Measurements from ENCODE around the gene PKHD1.
A peak's percentile ranks its signal among the peaks of the same experiment; 100 is the strongest.

Gene PKHD1

GRCh38 chr6:52045481-52045880, 41.9 kb downstream of the PKHD1 start:
- DNase-seq (ENCODE audit: low spot score), result no peak

GRCh38 chr6:52045033-52045432, 42.4 kb downstream of the PKHD1 start:
- no peak for DNase-seq (ENCODE audit: low spot score)

GRCh38 chr6:52042141-52042885, 45.1 kb downstream of the PKHD1 start:
- DNase-seq (ENCODE audit: low spot score), result no peak

- DNase-seq (ENCODE audit: low spot score), result no peak
Measured at GRCh38 chr6:52041134-52041533, 46.3 kb downstream of the PKHD1 start.

GRCh38 chr6:52027699-52028098, 59.7 kb downstream of the PKHD1 start:
- no peak for DNase-seq (ENCODE audit: low spot score)

- DNase-seq (ENCODE audit: low spot score), result no peak
Measured at GRCh38 chr6:52024451-52025068, 62.9 kb downstream of the PKHD1 start.

- DNase-seq (ENCODE audit: low spot score), result no peak
Measured at GRCh38 chr6:52022675-52023074, 64.7 kb downstream of the PKHD1 start.

- DNase-seq (ENCODE audit: low spot score), result peak; percentile 45
Measured at GRCh38 chr6:52020945-52021570, 66.4 kb downstream of the PKHD1 start.

- DNase-seq (ENCODE audit: low spot score), result no peak
Measured at GRCh38 chr6:52019881-52020280, 67.5 kb downstream of the PKHD1 start.

GRCh38 chr6:52019092-52019491, 68.3 kb downstream of the PKHD1 start:
- DNase-seq (ENCODE audit: low spot score), result no peak

GRCh38 chr6:52016915-52017748, 70.3 kb downstream of the PKHD1 start:
- no peak for DNase-seq (ENCODE audit: low spot score)

GRCh38 chr6:52015953-52016352, 71.5 kb downstream of the PKHD1 start:
- no peak for DNase-seq (ENCODE audit: low spot score)

GRCh38 chr6:52014391-52014790, 73.0 kb downstream of the PKHD1 start:
- DNase-seq (ENCODE audit: low spot score), result no peak

GRCh38 chr6:52013035-52013434, 74.4 kb downstream of the PKHD1 start:
- DNase-seq (ENCODE audit: low spot score), result no peak

GRCh38 chr6:52012582-52012981, 74.8 kb downstream of the PKHD1 start:
- no peak for DNase-seq (ENCODE audit: low spot score)

- DNase-seq (ENCODE audit: low spot score), result no peak
Measured at GRCh38 chr6:52010806-52011205, 76.6 kb downstream of the PKHD1 start.

- no peak for DNase-seq (ENCODE audit: low spot score)
Measured at GRCh38 chr6:52010145-52010544, 77.3 kb downstream of the PKHD1 start.

- DNase-seq (ENCODE audit: low spot score), result no peak
Measured at GRCh38 chr6:52009466-52010140, 77.8 kb downstream of the PKHD1 start.

GRCh38 chr6:52000064-52000463, 87.3 kb downstream of the PKHD1 start:
- no peak for DNase-seq (ENCODE audit: low spot score)

- DNase-seq (ENCODE audit: low spot score), result no peak
Measured at GRCh38 chr6:51996296-51996947, 91.0 kb downstream of the PKHD1 start.

GRCh38 chr6:51995214-51995755, 92.1 kb downstream of the PKHD1 start:
- no peak for DNase-seq (ENCODE audit: low spot score)

All from hematopoietic multipotent progenitor cell treated with erythropoietin and hydrocortisone succinate and interleukin-3 and kit ligand, for 15 days (in vitro differentiated cells).